ENCODE measurements around the gene GRK6.

Gene GRK6

GRCh38 chr5:177487975-177488374 is 61.5 kb downstream of the GRK6 start:
- no peak for TF ChIP-seq CTCF (conservative IDR thresholded peaks at IDR 0.05; ENCODE audit: low read depth, low read length)
- no peak overlapping the region for H3K4me3 ChIP-seq (ENCODE audit: low read length)
- DNase-seq (ENCODE audit: low read depth), result no peak

GRCh38 chr5:177489119-177489716 is 62.7 kb downstream of the GRK6 start:
- peak; percentile 14 for TF ChIP-seq CTCF (conservative IDR thresholded peaks at IDR 0.05; ENCODE audit: low read depth, low read length)
- no peak overlapping the region for H3K4me3 ChIP-seq (ENCODE audit: low read length)
- DNase-seq (ENCODE audit: low read depth), result no peak

- no peak for DNase-seq (ENCODE audit: low read depth)
- no peak overlapping the region for H3K4me3 ChIP-seq (ENCODE audit: low read length)
- no peak for TF ChIP-seq CTCF (conservative IDR thresholded peaks at IDR 0.05; ENCODE audit: low read depth, low read length)
These were observed 64.0 kb downstream of the GRK6 start for GRCh38 chr5:177490311-177490991.

GRCh38 chr5:177490992-177491391 is 64.5 kb downstream of the GRK6 start:
- no peak for DNase-seq (ENCODE audit: low read depth)
- H3K4me3 ChIP-seq (ENCODE audit: low read length), result no peak overlapping the region
- TF ChIP-seq CTCF (conservative IDR thresholded peaks at IDR 0.05; ENCODE audit: low read depth, low read length), result no peak

GRCh38 chr5:177491429-177491945 is 65.0 kb downstream of the GRK6 start:
- TF ChIP-seq CTCF (conservative IDR thresholded peaks at IDR 0.05; ENCODE audit: low read depth, low read length), result peak; percentile 69
- H3K4me3 ChIP-seq (ENCODE audit: low read length), result no peak overlapping the region
- DNase-seq (ENCODE audit: low read depth), result no peak

- no peak overlapping the region for H3K4me3 ChIP-seq (ENCODE audit: low read length)
- no peak for TF ChIP-seq CTCF (conservative IDR thresholded peaks at IDR 0.05; ENCODE audit: low read depth, low read length)
- no peak for DNase-seq (ENCODE audit: low read depth)
These were observed 65.7 kb downstream of the GRK6 start for GRCh38 chr5:177491983-177492746.

Data from retinal pigment epithelial cell (primary cell).